Calu3 (cell line): ENCODE measurements around the gene SF1. TPM values are rescaled to one million over a fixed set of nuclear protein-coding genes. Genes with fewer than 3 reads are reported as not detected.

ENCODE experiments used
- BruUV-seq: library from RNA; stranded (reverse); fragments of 400-500 nt; replicated peaks from 2 replicates; lab custom pipeline; 2021; lab: Mats Ljungman, UMichigan
- CTCF ChIA-PET: fragments of 300-600 bp; sonication (Branson Sonifier 250); formaldehyde crosslinking; loops from one replicate; lab custom pipeline; 2022; ENCODE audit warnings: antibody characterized with exemption; lab: Charles Lee
- DNase-seq: peaks from one replicate; pipeline ENCODE4 v3.0.0; 2022
- H3K27ac Mint-ChIP-seq: one replicate; pipeline ENCODE4 v1.8.0; 2022; ENCODE audit warnings: mixed read lengths; ENCODE audit not compliant: unreplicated experiment
- H3K27me3 Mint-ChIP-seq: one replicate; pipeline ENCODE4 v1.8.0; 2022; ENCODE audit warnings: mixed read lengths; ENCODE audit not compliant: unreplicated experiment
- H3K36me3 Mint-ChIP-seq: one replicate; pipeline ENCODE4 v1.8.0; 2022; ENCODE audit warnings: mild to moderate bottlenecking, moderate library complexity, mixed read lengths; ENCODE audit not compliant: insufficient read depth, unreplicated experiment
- H3K4me1 Mint-ChIP-seq: one replicate; pipeline ENCODE4 v1.8.0; 2022; ENCODE audit warnings: mild to moderate bottlenecking, low read depth, mixed read lengths; ENCODE audit not compliant: unreplicated experiment
- H3K4me3 Mint-ChIP-seq: one replicate; pipeline ENCODE4 v1.8.0; 2022; ENCODE audit warnings: mild to moderate bottlenecking, low read depth, moderate library complexity, mixed read lengths; ENCODE audit not compliant: unreplicated experiment
- H3K9me3 Mint-ChIP-seq: one replicate; pipeline ENCODE4 v1.8.0; 2022; ENCODE audit warnings: low read depth, mixed read lengths; ENCODE audit not compliant: unreplicated experiment
- intact Hi-C: fragments of 100-400 bp; cut with micrococcal nuclease; formaldehyde crosslinking; loops from one replicate; pipeline ENCODE4 v1.10.0; 2022; ENCODE audit not compliant: unreplicated experiment
- total RNA-seq: library from RNA; stranded (reverse); gene quantifications from 2 replicates; pipeline ENCODE4 v1.2.3, GENCODE V29; 2022
- TF ChIP-seq, protein P1 (sequence below): fragments of 200-600 bp; IDR thresholded peaks from one replicate; pipeline ENCODE4 v1.8.0; 2022; ENCODE audit warnings: antibody characterized with exemption; ENCODE audit not compliant: unreplicated experiment

The SF1 gene
- total RNA-seq, 1 experiment from 2014 or later, result 312 TPM

DNA sequence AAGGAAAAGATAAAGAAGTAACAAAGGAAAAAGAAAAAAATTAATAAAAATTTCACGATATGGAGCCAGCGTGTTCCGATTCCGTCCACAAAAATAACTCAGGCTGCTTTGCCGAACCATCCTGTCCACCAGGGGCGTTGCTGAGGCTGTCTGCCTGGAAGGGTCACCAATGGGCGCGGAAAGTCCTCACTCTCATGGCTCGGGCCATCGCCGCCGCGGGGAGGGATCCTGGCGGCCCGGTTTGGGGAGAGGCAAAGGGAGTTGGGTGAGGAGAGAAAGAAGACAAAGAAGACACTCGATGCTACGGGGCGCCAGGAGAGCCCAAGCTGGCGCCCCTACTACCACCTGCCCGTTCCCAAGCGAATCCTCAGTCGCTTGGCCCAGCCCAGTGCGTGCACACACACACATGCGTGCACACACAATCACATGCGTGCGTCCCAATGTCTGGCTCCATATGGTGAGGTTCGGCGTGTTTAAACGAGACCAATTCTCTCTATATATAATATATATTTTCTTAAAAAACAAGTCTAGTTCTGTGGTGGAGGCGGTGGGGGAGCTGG, 13.0 kb downstream of the SF1 start:
- no peaks in the 10 kb centered on the region for H3K9me3 Mint-ChIP-seq
- intact Hi-C loops, result no loop called here
- no peak for DNase-seq
- CTCF ChIA-PET, result no interaction called here
- peaks cover 21% of the 10 kb centered on the region for H3K4me1 Mint-ChIP-seq
- BruUV-seq, result no TSS peak
- TF ChIP-seq, protein P1, sequence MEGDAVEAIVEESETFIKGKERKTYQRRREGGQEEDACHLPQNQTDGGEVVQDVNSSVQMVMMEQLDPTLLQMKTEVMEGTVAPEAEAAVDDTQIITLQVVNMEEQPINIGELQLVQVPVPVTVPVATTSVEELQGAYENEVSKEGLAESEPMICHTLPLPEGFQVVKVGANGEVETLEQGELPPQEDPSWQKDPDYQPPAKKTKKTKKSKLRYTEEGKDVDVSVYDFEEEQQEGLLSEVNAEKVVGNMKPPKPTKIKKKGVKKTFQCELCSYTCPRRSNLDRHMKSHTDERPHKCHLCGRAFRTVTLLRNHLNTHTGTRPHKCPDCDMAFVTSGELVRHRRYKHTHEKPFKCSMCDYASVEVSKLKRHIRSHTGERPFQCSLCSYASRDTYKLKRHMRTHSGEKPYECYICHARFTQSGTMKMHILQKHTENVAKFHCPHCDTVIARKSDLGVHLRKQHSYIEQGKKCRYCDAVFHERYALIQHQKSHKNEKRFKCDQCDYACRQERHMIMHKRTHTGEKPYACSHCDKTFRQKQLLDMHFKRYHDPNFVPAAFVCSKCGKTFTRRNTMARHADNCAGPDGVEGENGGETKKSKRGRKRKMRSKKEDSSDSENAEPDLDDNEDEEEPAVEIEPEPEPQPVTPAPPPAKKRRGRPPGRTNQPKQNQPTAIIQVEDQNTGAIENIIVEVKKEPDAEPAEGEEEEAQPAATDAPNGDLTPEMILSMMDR, result no peak
- no peak overlapping the region for H3K27ac Mint-ChIP-seq
- peaks cover 88% of the 10 kb centered on the region for H3K36me3 Mint-ChIP-seq
- H3K4me3 Mint-ChIP-seq, result no peak overlapping the region
- no peaks in the 10 kb centered on the region for H3K27me3 Mint-ChIP-seq

GRCh38 chr11:64764753-64765152, 13.6 kb downstream of the SF1 start:
- H3K4me3 Mint-ChIP-seq, result no peak overlapping the region
- no peaks in the 10 kb centered on the region for H3K9me3 Mint-ChIP-seq
- H3K27me3 Mint-ChIP-seq, result no peaks in the 10 kb centered on the region
- DNase-seq, result no peak
- H3K27ac Mint-ChIP-seq, result no peak overlapping the region
- intact Hi-C loops, result no loop called here
- TSS peak; percentile 21 for BruUV-seq
- H3K36me3 Mint-ChIP-seq, result peaks cover 89% of the 10 kb centered on the region
- CTCF ChIA-PET, result no interaction called here
- H3K4me1 Mint-ChIP-seq, result peaks cover 21% of the 10 kb centered on the region
- TF ChIP-seq, protein P1, result no peak

- no peak for DNase-seq
- BruUV-seq, result no TSS peak
- H3K9me3 Mint-ChIP-seq, result no peaks in the 10 kb centered on the region
- H3K27me3 Mint-ChIP-seq, result no peaks in the 10 kb centered on the region
- H3K36me3 Mint-ChIP-seq, result peaks cover 87% of the 10 kb centered on the region
- H3K27ac Mint-ChIP-seq, result no peak overlapping the region
- H3K4me1 Mint-ChIP-seq, result peaks cover 21% of the 10 kb centered on the region
- intact Hi-C loops, result no loop called here
- CTCF ChIA-PET, result no interaction called here
- TF ChIP-seq, protein P1, result no peak
- no peak overlapping the region for H3K4me3 Mint-ChIP-seq
Observed at GRCh38 chr11:64764040-64764611, 14.2 kb downstream of the SF1 start.

DNA sequence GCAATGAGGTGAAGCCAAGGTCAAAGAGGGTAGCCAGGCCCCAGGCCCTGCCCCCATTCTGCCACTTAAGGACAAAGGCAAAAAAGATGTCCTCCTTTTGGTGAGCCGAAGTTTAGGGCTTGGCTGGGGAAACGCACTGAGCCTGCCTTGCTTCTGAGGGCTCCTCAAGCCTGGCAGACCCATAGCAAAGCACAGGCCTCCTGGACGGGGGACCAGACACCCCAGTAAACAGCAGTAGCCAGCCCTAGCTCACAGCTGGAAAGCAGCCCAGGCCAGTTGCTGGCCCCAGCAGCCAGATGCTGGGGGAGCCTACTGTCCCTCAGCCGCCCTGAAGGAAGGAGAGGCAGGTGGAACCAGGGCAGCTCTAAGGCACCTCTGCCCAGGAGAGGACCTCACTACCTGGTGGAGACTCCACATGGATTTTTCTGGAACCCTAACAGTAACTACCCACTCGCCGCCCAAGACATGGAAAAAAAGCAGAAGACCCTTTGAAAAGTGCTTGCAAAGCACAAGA, 14.8 kb downstream of the SF1 start:
- Mint-ChIP-seq H3K27ac (no peak overlapping the region), H3K9me3 (no peaks in the 10 kb centered on the region), H3K4me1 (peaks cover 21% of the 10 kb centered on the region), H3K36me3 (peaks cover 82% of the 10 kb centered on the region), H3K27me3 (no peaks in the 10 kb centered on the region), H3K4me3 (no peak overlapping the region)
- intact Hi-C loops, result no loop called here
- no TSS peak for BruUV-seq
- CTCF ChIA-PET, result interaction anchor here (0.6 kb wide), 1 partner anchor 359 kb away, joined by 4 read pairs; no protein-coding TSS in a partner anchor
- no peak for DNase-seq
- TF ChIP-seq, protein P1, result no peak
